Ovary (tissue), 10 donors: ENCODE measurements around the gene GADD45A. TPM values are rescaled to one million over a fixed set of nuclear protein-coding genes. Genes with fewer than 3 reads are reported as not detected.
A peak's percentile ranks its signal among the peaks of the same experiment; 100 is the strongest.

Experiments used
- DNase-seq, 5 donors: peaks; one replicate each; pipeline ENCODE4 v3.0.0-alpha.2; 2019 to 2020
- H3K27ac ChIP-seq, 2 donors: fragments of 200-600 bp; one replicate each; pipeline versions ENCODE4 v1.5.1 to v1.8.0; 2019 to 2022
- H3K27me3 ChIP-seq: fragments of 200-600 bp; one replicate; pipeline ENCODE4 v1.8.0; 2022
- H3K36me3 ChIP-seq: fragments of 200-600 bp; sonication (generic); one replicate; pipeline ENCODE4 v1.5.1; 2019
- H3K4me1 ChIP-seq: one replicate; pipeline ENCODE4 v1.8.1; 2013; ENCODE audit warnings: mild to moderate bottlenecking, moderate library complexity; ENCODE audit not compliant: insufficient read depth
- H3K4me3 ChIP-seq: fragments of 200-600 bp; sonication (generic); one replicate; pipeline ENCODE4 v1.5.1; 2017
- H3K9me3 ChIP-seq, 2 donors: fragments of 200-600 bp in 1 of 2; sonication (generic) in 1 of 2; one replicate each; pipeline versions ENCODE4 v1.5.1 to v1.8.1; 2013 to 2019; ENCODE audit warnings: mild to moderate bottlenecking in 1 of 2, moderate library complexity in 1 of 2
- CTCF ChIP-seq, 3 donors: fragments of 450-650 bp in 2 of 3; fragments of 200-600 bp in 1 of 3; IDR thresholded peaks; one replicate each; pipeline versions ENCODE4 v1.5.1 to v1.8.0; 2016 to 2022; ENCODE audit warnings: antibody characterized with exemption in 3 of 3, mild to moderate bottlenecking in 1 of 3
- EP300 ChIP-seq: sonication (generic); formaldehyde crosslinking; IDR thresholded peaks from one replicate; pipeline ENCODE4 v1.6.1; 2017; ENCODE audit warnings: antibody characterized with exemption
- POLR2A ChIP-seq: fragments of 450-650 bp; IDR thresholded peaks from one replicate; pipeline ENCODE4 v1.6.1; 2017; ENCODE audit warnings: antibody characterized with exemption, mild to moderate bottlenecking, moderate library complexity
- WGBS, 3 donors: extraction: QIAGEN DNeasy Blood & Tissue Kit in 1 of 3; methylation state at CpG; one replicate each; pipeline versions ENCODE4 v1.1.5 to v1.1.7; 2013 to 2017; 5-methylcytosine and 5-hydroxymethylcytosine counted together
- intact Hi-C, 4 donors: fragments of 100-400 bp; cut with DNase I; formaldehyde crosslinking; loops; one replicate each; pipeline versions ENCODE4 v1.11.0 to v1.15.1; 2022 to 2023
- long read RNA-seq, 3 donors: library from polyadenylated mRNA in 2 of 3; unstranded in 2 of 3; transcript quantifications; one replicate each; pipeline ENCODE4 v2.0.0 and lab custom pipeline, GENCODE V29; 2021 to 2026
- polyA plus RNA-seq, 2 donors: library from polyadenylated mRNA; stranded (reverse); fragments of 200-250 nt in 1 of 2; fragments of 350-450 nt in 1 of 2; fragmentation: Illumina TruSeq in 1 of 2; extraction: RNeasy Lipid Tissue Mini Kit (QIAGEN cat#74804) in 1 of 2; gene quantifications; one replicate each; pipeline ENCODE4 v1.2.3, GENCODE V29; 2013 to 2014
- total RNA-seq, 7 donors: library from RNA; depleted of rRNA in 2 of 7; stranded (reverse); fragments of >200 nt in 2 of 7; fragmentation: NEBNext Ultra II Directional in 3 of 7; extraction: Animal tissue kit (Norgen Biotek cat#: 25700) in 3 of 7; gene quantifications; one replicate each; pipeline versions ENCODE4 v1.1.0 to v1.2.4, GENCODE V29; 2016 to 2023
- donor health status: DM: no; HTN: no; CAD: no; lungs with moderate emphysema.
- donor health status: DM: no; HTN: no; CAD: no.
- donor health status: Bipolar disorder and iron deficiency.
- donor health status: DM: yes; HTN: yes; CAD: no.
- donor health status: DM: no; HTN: no; CAD: no.
- donor health status: DM: yes; HTN: yes; CAD: no.

The GADD45A gene
- total RNA-seq (100 to 1,000 TPM in 1 of 7 donors, 10 to 100 TPM in 6; 22.1 to 132 (median 36.2) TPM), polyA plus RNA-seq (100 to 1,000 TPM in 1 of 2 donors, 10 to 100 TPM in 1; 49.2 to 103 TPM)
- long read RNA-seq, donor 1, transcript GADD45A-202 (4 exons, 1,496 nt): major isoform, 10 of 10 reads
- long read RNA-seq, donor 1, partial matches to known transcripts: 0 of 10 reads
- long read RNA-seq, donor 1, other reads (novel, unspliced or antisense): 0 of 10 reads
- long read RNA-seq, donor 2, transcript GADD45A-202 (4 exons, 1,496 nt): major isoform, 17 of 26 reads
- long read RNA-seq, donor 2, partial matches to known transcripts: 7 of 26 reads
- long read RNA-seq, donor 2, other reads (novel, unspliced or antisense): 0 of 26 reads
- long read RNA-seq, donor 3, transcript GADD45A-202 (4 exons, 1,496 nt): major isoform, 20 of 27 reads
- long read RNA-seq, donor 3, partial matches to known transcripts: 3 of 27 reads
- long read RNA-seq, donor 3, other reads (novel, unspliced or antisense): 4 of 27 reads

- WGBS, 3 donors: 0 to 1% (median 0%) methylated on average over 38 to 39 of the region's 39 CpGs
These were observed at the start of gene GADD45A for GRCh38 chr1:67685067-67685557. Gene GADD45A (plus strand): TSS chr1:67685201. CDS start chr1:67685495, 294 bp downstream.

GRCh38 chr1:67636146-67636545, 48.9 kb upstream of the GADD45A start:
- no peak for DNase-seq
- Histone ChIP-seq H3K27ac (no peak overlapping the region), H3K4me1 (no peaks in the 10 kb centered on the region), H3K4me3 (no peak overlapping the region), H3K27me3 (no peaks in the 10 kb centered on the region), H3K36me3 (no peaks in the 10 kb centered on the region), H3K9me3 (no peaks in the 10 kb centered on the region)
- intact Hi-C loops: no loop called here
- TF ChIP-seq POLR2A (no peak), EP300 (no peak), CTCF (IDR thresholded peaks at IDR 0.05) (no peak)

More at GRCh38 chr1:67685067-67685557, at the start of gene GADD45A:
- TF ChIP-seq POLR2A (peak; percentile 98), EP300 (no peak)
- peak within 1 kb of the TSS; percentile 84 to 88 for H3K27ac ChIP-seq
- no peaks in the 10 kb centered on the region for H3K27me3 ChIP-seq
- peak; percentile 96 to 98 (median 97) for DNase-seq
- peaks cover 8% of the 10 kb centered on the region for H3K4me1 ChIP-seq
- H3K9me3 ChIP-seq: no peaks in the 10 kb centered on the region
- intact Hi-C loops: loop anchor here in 3 of 4 donors (2.0 to 10.0 kb wide), 6 partner anchors 52 to 150 kb away; no protein-coding TSS in a partner anchor
- H3K36me3 ChIP-seq: no peaks in the 10 kb centered on the region
- H3K4me3 ChIP-seq: peak within 1 kb of the TSS; percentile 90

- H3K4me1 ChIP-seq: no peaks in the 10 kb centered on the region
- no peaks in the 10 kb centered on the region for H3K9me3 ChIP-seq
- DNase-seq: no peak
- H3K36me3 ChIP-seq: no peaks in the 10 kb centered on the region
- H3K27me3 ChIP-seq: no peaks in the 10 kb centered on the region
- intact Hi-C loops: no loop called here
- H3K27ac ChIP-seq: no peak overlapping the region
- WGBS, 3 donors: 93 to 95% (median 94%) methylated on average over 6 of the region's 6 CpGs
- TF ChIP-seq EP300 (no peak), CTCF (IDR thresholded peaks at IDR 0.05) (no peak), POLR2A (no peak)
- no peak overlapping the region for H3K4me3 ChIP-seq
These were observed 45.6 kb upstream of the GADD45A start for GRCh38 chr1:67639361-67639760.

- Histone ChIP-seq H3K4me3 (no peak overlapping the region), H3K9me3 (no peaks in the 10 kb centered on the region), H3K4me1 (peaks cover 10% of the 10 kb centered on the region), H3K27ac (no peak overlapping the region), H3K36me3 (no peaks in the 10 kb centered on the region), H3K27me3 (no peaks in the 10 kb centered on the region)
- no peak for DNase-seq
- intact Hi-C loops: no loop called here
- TF ChIP-seq POLR2A: no peak
- 81 to 89% (median 88%) methylated on average over 9 of the region's 9 CpGs for WGBS, 3 donors
These were observed 42.4 kb upstream of the GADD45A start for GRCh38 chr1:67642629-67643028.

- H3K4me1 ChIP-seq: peaks cover 10% of the 10 kb centered on the region
- H3K27ac ChIP-seq: no peak overlapping the region
- DNase-seq: no peak
- no peaks in the 10 kb centered on the region for H3K27me3 ChIP-seq
- 96 to 100% (median 98%) methylated on average over 3 of the region's 3 CpGs for WGBS, 3 donors
- intact Hi-C loops: no loop called here
- H3K4me3 ChIP-seq: no peak overlapping the region
- no peaks in the 10 kb centered on the region for H3K36me3 ChIP-seq
- H3K9me3 ChIP-seq: no peaks in the 10 kb centered on the region
- TF ChIP-seq POLR2A (no peak), CTCF (IDR thresholded peaks at IDR 0.05) (no peak), EP300 (no peak)
These were observed 40.4 kb upstream of the GADD45A start for GRCh38 chr1:67644566-67644965.
